GM12878 (cell line): ENCODE data around the gene PPP1R1B. TPM values are rescaled to one million over a fixed set of nuclear protein-coding genes. Genes with fewer than 3 reads are reported as not detected.

Experiments
- ATAC-seq: fragments of 200-7000 bp; cut with Tn5 transposase; 3 replicates; pipeline ENCODE4 v1.9.1; 2020; ENCODE audit warnings: mild to moderate bottlenecking, moderate library complexity
- BruUV-seq: library from RNA; stranded (reverse); fragments of 400-500 nt; replicated peaks from 2 replicates; lab custom pipeline; 2021; lab: Mats Ljungman, UMichigan
- CTCF ChIA-PET: fragments of 300-600 bp; sonication (Branson Sonifier 250); formaldehyde crosslinking; extraction: SDS; loops from one replicate; lab custom pipeline; 2021; ENCODE audit warnings: inconsistent platforms; lab: Yijun Ruan, JAX
- POLR2A ChIA-PET: fragments of 350-600 bp; formaldehyde crosslinking; extraction: SDS; loops from one replicate; lab custom pipeline; 2021; ENCODE audit warnings: inconsistent platforms; lab: Charles Lee
- RAD21 ChIA-PET: fragments of 300-600 bp; sonication (Branson Sonifier 250); formaldehyde crosslinking; loops from one replicate; lab custom pipeline; 2023; ENCODE audit warnings: antibody characterized with exemption; ENCODE audit not compliant: unreplicated experiment; lab: Charles Lee
- SMC1A ChIA-PET: fragments of 300-600 bp; sonication (Branson Sonifier 250); formaldehyde crosslinking; loops from one replicate; lab custom pipeline; 2023; ENCODE audit not compliant: unreplicated experiment, uncharacterized antibody; lab: Charles Lee
- DNase-seq: peaks from one replicate; pipeline ENCODE4 v3.0.0-alpha.2; 2011; ENCODE audit warnings: low read depth, low spot score
- FAIRE-seq: peaks from 3 replicates; lab custom pipeline; 2011; peaks lifted over from hg19 to GRCh38; lab: Jason Lieb, UNC
- H2AFZ ChIP-seq: 2 replicates; pipeline ENCODE4 v1.6.0; 2011; ENCODE audit warnings: low read depth, low read length, control low read depth; ENCODE audit not compliant: control insufficient read depth
- H3K27ac ChIP-seq: 2 replicates; pipeline ENCODE4 v1.5.1; 2011; ENCODE audit warnings: control low read depth; ENCODE audit not compliant: control insufficient read depth, insufficient read depth
- H3K27me3 ChIP-seq, 2 experiments: replicated peaks in 1 of 2; 2 replicates each; pipeline versions ENCODE4 v1.6.0 to v1.6.1; 2011; ENCODE audit warnings: low read length in 1 of 2; ENCODE audit not compliant: control insufficient read depth in 2 of 2, insufficient read depth in 2 of 2
- H3K36me3 ChIP-seq, 2 experiments: 2 replicates each; pipeline ENCODE4 v1.5.1; 2011; ENCODE audit warnings: low read length in 1 of 2; ENCODE audit not compliant: control insufficient read depth in 2 of 2, insufficient read depth in 2 of 2
- H3K4me1 ChIP-seq: 2 replicates; pipeline ENCODE4 v1.6.1; 2011; ENCODE audit warnings: mild to moderate bottlenecking, low read length, moderate library complexity, mixed read lengths; ENCODE audit not compliant: control insufficient read depth, insufficient read depth
- H3K4me2 ChIP-seq: 2 replicates; pipeline ENCODE4 v1.6.0; 2011; ENCODE audit warnings: control low read depth; ENCODE audit not compliant: control insufficient read depth, insufficient read depth
- H3K4me3 ChIP-seq: fragments of 200-600 bp; sonication (generic); 2 replicates; pipeline ENCODE4 v1.5.1; 2016
- H3K79me2 ChIP-seq: 2 replicates; pipeline ENCODE4 v1.6.0; 2011; ENCODE audit warnings: low read length; ENCODE audit not compliant: control insufficient read depth, insufficient read depth
- H3K9ac ChIP-seq: 2 replicates; pipeline ENCODE4 v1.8.0; 2011; ENCODE audit warnings: low read length, control low read depth, mixed read lengths; ENCODE audit not compliant: control insufficient read depth, insufficient read depth
- H3K9me3 ChIP-seq: replicated peaks from 3 replicates; pipeline ENCODE4 v1.5.1; 2011; ENCODE audit warnings: mild to moderate bottlenecking, low read length; ENCODE audit not compliant: control insufficient read depth, insufficient read depth
- H4K20me1 ChIP-seq: 2 replicates; pipeline ENCODE4 v1.6.0; 2011; ENCODE audit not compliant: control insufficient read depth, insufficient read depth
- ATF3 ChIP-seq: IDR thresholded peaks from 2 replicates; pipeline ENCODE4 v1.6.1; 2011; ENCODE audit warnings: low read depth, mild to moderate bottlenecking, low read length, moderate library complexity, borderline replicate concordance; ENCODE audit errors: extremely low read depth
- CEBPZ ChIP-seq: fragments of 150-350 bp; IDR thresholded peaks from 2 replicates; pipeline ENCODE4 v1.6.1; 2016; ENCODE audit warnings: low read depth, low read length
- CHD1 ChIP-seq: IDR thresholded peaks from 2 replicates; pipeline ENCODE4 v1.6.1; 2012; ENCODE audit warnings: low read depth, low read length, improper control_type of control experiment
- CUX1 ChIP-seq: IDR thresholded peaks from 2 replicates; pipeline ENCODE4 v1.6.1; 2012; ENCODE audit warnings: improper control_type of control experiment, low read depth, low read length; ENCODE audit not compliant: insufficient replicate concordance
- EED ChIP-seq: sonication (generic); IDR thresholded peaks from 2 replicates; pipeline ENCODE4 v1.6.1; 2016; ENCODE audit warnings: antibody characterized with exemption, low read depth
- MEF2B ChIP-seq: fragments of 450-650 bp; IDR thresholded peaks from 2 replicates; pipeline ENCODE4 v1.6.1; 2018; ENCODE audit warnings: mild to moderate bottlenecking, moderate library complexity; ENCODE audit not compliant: partially characterized antibody, poor library complexity, severe bottlenecking
- PAX5 ChIP-seq: IDR thresholded peaks from 2 replicates; pipeline ENCODE4 v1.6.1; 2011; ENCODE audit warnings: low read depth, low read length, borderline replicate concordance
- POU2F2 ChIP-seq: IDR thresholded peaks from 3 replicates; pipeline ENCODE4 v1.6.1; 2011; ENCODE audit warnings: low read depth, mild to moderate bottlenecking, low read length, borderline replicate concordance
- RBBP5 ChIP-seq: fragments of 200-600 bp; sonication (generic); conservative IDR thresholded peaks from 2 replicates; pipeline ENCODE4 v1.6.1; 2016
- USF1 ChIP-seq: IDR thresholded peaks from 2 replicates; pipeline ENCODE4 v1.6.1; 2011; ENCODE audit warnings: borderline replicate concordance, low read depth, mild to moderate bottlenecking, moderate library complexity, mixed read lengths, low read length; ENCODE audit not compliant: insufficient read depth; ENCODE audit errors: extremely low read length
- YY1 ChIP-seq: IDR thresholded peaks from 2 replicates; pipeline ENCODE4 v1.6.1; 2011; ENCODE audit warnings: low read depth, mild to moderate bottlenecking, low read length
- WGBS: methylation state at CpG from one replicate; pipeline ENCODE4 v1.1.6; 2016; ENCODE audit warnings: low lambda C conversion rate; ENCODE audit not compliant: insufficient replicate concordance, insufficient coverage; ENCODE audit errors: missing lambda C conversion rate; 5-methylcytosine and 5-hydroxymethylcytosine counted together
- in situ Hi-C: fragments of 300-500 bp; cut with MboI; formaldehyde crosslinking; loops from 9 replicates; pipeline ENCODE4 v1.14.3; 2018; ENCODE audit warnings: mixed read lengths
- intact Hi-C: fragments of 100-400 bp; cut with micrococcal nuclease; formaldehyde crosslinking; loops from one replicate; pipeline ENCODE4 v1.14.2; 2022; ENCODE audit not compliant: unreplicated experiment
- polyA plus RNA-seq, 11 experiments: library from polyadenylated mRNA; depleted of rRNA in 4 of 11; unstranded in 6 of 11; stranded (reverse) in 5 of 11; fragments of >200 nt; fragmentation: Nextera tagmentation in 4 of 11; fragmentation: Illumina TruSeq in 1 of 11; extraction: Ambion mirVana in 4 of 11; extraction: Trizol in 1 of 11; gene quantifications; 1 replicate in 1 of 11; 2 replicates in 10 of 11; pipeline versions ENCODE4 v1.2.1 to v1.2.3, GENCODE V29; 2011 to 2016; ENCODE audit warnings: inconsistent platforms in 2 of 11, missing spikeins in 2 of 11, low read depth in 1 of 11
- total RNA-seq, 4 experiments: library from RNA; depleted of rRNA in 3 of 4; stranded (reverse); fragments of >200 nt in 3 of 4; fragmentation: Illumina TruSeq in 1 of 4; extraction: Trizol in 1 of 4; gene quantifications; 2 replicates each; pipeline versions ENCODE4 v1.2.1 to v1.2.3, GENCODE V29; 2013 to 2021

The PPP1R1B gene
- total and polyA plus RNA-seq, 10 of the 15 experiments (the other 5 are each of a cell fraction or from before 2014, with no cell fraction given), result 0.08 TPM; not detected in 9

- H3K9me3 ChIP-seq, result no peaks in the 10 kb centered on the region
- peaks cover 18% of the 10 kb centered on the region for H3K4me1 ChIP-seq
- ChIA-PET RAD21 (no interaction called here), CTCF (interaction anchor here (0.9 to 1.1 kb wide), 2 partner anchors 30 to 47 kb away, joined by 4 to 6 read pairs; no protein-coding TSS in a partner anchor), POLR2A (no interaction called here), SMC1A (interaction anchor here (0.9 to 1.4 kb wide), 2 partner anchors 26 to 53 kb away, joined by 3 read pairs; partner anchors contain the start of gene GRB7)
- FAIRE-seq (no peak), DNase-seq (no peak), ATAC-seq (no peak)
- H3K36me3 ChIP-seq, result no peaks in the 10 kb centered on the region
- no peaks in the 10 kb centered on the region for H3K27me3 ChIP-seq
- intact Hi-C loops, result no loop called here
- H3K4me3 ChIP-seq, result no peak overlapping the region
- H3K27ac ChIP-seq, result no peak overlapping the region
- H4K20me1 ChIP-seq, result no peaks in the 10 kb centered on the region
- H3K4me2 ChIP-seq, result no peak overlapping the region
- 91% methylated on average over 12 of the region's 12 CpGs for WGBS
- BruUV-seq, result no TSS peak
- no peaks in the 10 kb centered on the region; the same call in 1 of the 2 replicates for H3K79me2 ChIP-seq
- no peak overlapping the region for H2AFZ ChIP-seq
- in situ Hi-C loops, result no loop called here
- no peak overlapping the region for H3K9ac ChIP-seq
- TF ChIP-seq POU2F2 (no peak), MEF2B (no peak), YY1 (no peak), USF1 (no peak), EED (no peak), CHD1 (no peak), CUX1 (no peak), RBBP5 (no peak), CEBPZ (no peak), ATF3 (no peak), PAX5 (no peak)
Observed at GRCh38 chr17:39684369-39685192, 57.8 kb downstream of the PPP1R1B start.
